ENCODE measurements around the gene SLC24A5.

SLC24A5 gene

GRCh38 chr15:48120745-48121144 is at the start of gene SLC24A5:
SLC24A5 (plus strand) TSS chr15:48120990; CDS start chr15:48121045, 55 bp downstream.
- DNase-seq: no peak

DNA sequence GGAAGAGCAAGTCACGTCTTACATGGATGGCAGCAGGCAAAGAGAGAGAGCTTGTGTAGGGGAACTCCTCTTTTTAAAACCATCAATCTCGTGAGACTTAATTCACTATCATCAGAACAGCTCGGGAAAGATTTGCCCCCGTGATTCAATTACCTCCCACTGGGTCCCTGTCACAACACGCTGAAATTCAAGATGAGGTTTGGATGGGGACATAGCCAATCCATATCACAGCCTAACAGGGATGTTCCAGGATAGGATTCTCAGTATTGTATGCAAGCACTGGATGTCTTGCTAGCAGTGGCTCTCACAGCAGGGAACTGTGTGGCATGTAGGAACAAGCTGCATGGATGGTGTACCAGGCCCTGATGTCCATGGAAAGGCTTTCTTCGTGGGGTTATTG is 47.8 kb upstream of the SLC24A5 start:
- DNase-seq: no peak

DNA sequence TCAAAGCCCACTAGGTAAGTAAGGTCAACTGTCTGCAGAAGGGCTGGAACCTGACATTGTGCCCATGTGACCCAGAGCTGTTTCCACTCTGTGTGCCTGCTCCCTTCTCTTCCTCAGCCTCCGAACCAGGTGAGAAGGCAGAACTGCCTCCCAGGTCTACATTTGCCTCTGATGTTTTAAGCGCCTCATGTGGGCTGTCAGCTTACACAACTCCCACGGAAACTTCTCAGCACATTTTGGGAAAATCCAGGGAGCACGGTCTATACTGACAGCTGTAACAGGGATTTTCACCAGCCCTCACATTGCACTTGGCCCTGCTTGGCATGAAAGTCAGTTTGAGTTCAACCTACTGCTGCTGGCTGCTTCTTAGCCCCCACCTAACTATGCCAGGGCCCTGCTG is 46.9 kb upstream of the SLC24A5 start:
- no peak for DNase-seq

DNA sequence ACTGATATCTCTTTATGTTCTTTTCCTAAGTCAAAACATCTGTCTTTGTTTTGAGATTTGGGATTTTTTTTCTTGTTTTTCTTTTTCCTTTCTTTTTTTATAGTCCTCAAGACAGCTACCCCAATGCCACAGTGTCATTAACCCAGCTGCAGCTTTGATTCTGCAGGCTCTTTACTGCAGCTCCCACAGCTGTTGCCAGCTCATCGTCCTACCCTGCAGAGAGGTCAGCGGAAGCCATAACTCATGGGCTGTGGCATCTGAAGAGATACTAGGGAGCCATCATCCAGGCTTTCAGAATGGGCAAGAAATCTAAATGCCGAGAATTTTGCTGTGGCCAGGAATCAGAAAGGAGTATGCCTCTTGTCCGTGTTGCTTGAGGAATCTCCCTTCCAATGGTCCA is 44.3 kb upstream of the SLC24A5 start:
- DNase-seq: no peak

DNA sequence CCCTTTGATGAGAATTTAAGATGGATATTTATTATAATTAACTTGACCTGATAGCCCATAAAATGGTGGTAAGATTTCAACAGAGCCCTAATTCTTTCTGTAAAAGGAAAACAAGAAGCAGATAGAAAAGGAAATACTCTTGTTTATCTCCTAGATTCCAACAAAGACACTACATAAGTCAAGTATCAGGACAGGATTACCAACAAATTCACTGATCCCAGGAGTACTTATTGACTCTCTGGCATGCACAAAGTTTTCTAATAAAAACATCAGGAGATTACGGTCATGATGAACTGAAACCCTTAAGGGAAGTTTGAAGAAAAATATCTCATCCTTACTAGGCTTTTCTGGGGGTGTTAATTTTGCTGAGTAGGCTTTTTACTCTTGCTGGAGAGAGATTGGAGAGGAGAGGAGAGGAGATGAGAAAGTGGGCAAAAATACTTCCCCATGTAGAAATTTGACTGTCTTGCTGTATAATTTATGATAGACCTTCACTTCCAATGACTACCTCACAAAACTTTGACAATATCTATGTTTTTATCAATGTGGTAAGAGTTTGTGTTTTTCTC is 43.1 kb upstream of the SLC24A5 start:
- DNase-seq: no peak

- DNase-seq: no peak
These were observed 35.8 kb upstream of the SLC24A5 start for GRCh38 chr15:48084759-48085590.

- no peak for DNase-seq
These were observed 35.2 kb upstream of the SLC24A5 start for GRCh38 chr15:48085591-48085930.

- no peak for DNase-seq
These were observed 34.7 kb upstream of the SLC24A5 start for GRCh38 chr15:48086133-48086532.

GRCh38 chr15:48086576-48086975 is 34.2 kb upstream of the SLC24A5 start:
- DNase-seq: no peak

GRCh38 chr15:48087844-48088243 is 32.9 kb upstream of the SLC24A5 start:
- no peak for DNase-seq

DNA sequence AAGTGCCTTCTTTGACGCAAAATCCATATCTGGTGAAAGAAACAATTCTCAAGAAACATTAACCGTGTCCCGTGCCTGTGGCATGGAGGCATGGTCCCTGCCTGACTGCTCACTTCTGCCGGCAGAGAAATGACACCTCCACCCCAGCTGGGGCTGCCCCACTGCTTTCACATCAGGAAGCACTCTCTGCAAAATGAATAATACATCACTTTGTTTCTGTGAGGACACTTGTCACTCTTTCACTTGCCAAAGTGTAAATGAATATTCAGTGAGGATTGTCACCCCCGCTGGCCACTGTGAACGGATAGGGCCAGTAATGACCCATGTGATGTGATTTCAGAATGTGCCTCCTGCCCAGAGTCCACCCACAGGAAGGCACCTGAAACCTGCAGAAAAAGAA is 31.1 kb upstream of the SLC24A5 start:
- no peak for DNase-seq

DNA sequence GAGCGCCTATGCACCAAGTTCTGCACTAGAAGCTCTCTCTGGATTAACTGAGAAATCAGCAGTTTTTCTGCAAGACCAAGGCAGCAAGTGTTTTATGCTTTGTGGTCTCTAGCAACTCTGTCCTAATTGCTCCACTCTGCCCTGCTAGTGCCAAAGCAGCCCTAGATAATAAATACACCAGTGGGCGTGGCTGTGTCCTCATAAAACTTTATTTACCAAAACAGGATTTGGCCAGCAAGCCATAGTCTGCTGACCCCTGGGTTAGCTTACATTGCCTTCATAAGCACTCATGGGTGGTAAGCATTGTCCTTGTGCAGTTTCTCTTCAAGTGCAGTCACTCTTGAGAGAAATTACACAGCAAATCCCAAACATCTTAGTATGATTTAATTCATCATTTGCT is 30.7 kb upstream of the SLC24A5 start:
- DNase-seq: no peak

DNA sequence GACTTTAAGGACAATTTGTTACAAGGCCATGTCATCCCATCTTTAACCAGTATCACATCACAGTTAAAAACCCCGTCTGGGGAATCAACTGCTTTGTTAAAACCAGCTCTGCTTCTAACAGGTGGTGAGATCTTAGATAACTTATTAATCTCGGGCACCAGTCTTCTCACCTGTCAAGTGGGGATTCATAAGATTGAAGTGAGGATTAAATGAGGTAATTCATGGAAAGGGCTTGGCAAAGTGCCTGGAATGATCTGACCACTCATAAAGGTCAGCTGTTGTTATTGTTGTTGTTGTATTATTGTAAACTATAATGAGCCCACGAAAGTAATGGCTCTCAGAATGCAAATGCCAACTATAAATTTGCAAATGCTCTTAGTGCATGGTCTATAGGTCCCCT is 30.1 kb upstream of the SLC24A5 start:
- DNase-seq: no peak

DNA sequence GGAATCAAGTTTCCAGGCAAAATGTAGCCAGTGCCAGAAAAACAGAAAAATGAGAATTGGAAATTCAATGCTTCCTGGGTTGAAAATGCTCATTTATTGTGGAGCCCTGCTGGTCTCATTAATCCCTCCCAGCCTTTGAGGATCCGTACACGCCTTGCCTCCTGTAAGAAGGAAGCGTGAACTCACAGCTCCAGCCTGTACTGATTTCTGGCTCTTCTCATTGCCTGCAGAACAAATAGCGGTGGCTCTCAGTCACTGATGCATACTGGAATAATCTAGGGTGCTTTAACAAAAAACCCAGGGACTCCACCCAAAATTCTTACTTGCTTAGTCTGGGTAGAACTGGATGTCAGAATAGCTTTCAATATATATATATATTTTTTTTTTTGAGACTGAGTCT is 29.3 kb upstream of the SLC24A5 start:
- DNase-seq: no peak

GRCh38 chr15:48096355-48096786 is 24.4 kb upstream of the SLC24A5 start:
- no peak for DNase-seq

DNA sequence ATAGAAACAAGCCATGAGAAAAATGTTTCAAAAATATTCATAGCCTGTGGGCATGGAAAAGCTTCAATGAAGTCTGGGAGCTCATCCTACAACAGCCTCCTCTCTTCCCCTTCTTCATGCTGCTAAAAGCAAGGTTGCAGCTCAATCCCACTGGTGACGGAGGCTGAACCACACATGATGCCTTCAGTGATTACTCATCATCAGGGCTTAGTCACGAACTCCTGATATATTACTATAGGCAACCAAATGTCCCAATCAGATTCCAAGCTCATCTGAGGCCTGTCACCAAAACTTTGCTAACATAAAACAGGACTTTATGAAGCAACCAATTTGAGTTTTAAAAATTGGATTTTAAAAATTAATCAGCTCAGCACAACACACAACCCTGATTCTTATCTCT is 24.0 kb upstream of the SLC24A5 start:
- DNase-seq: no peak

GRCh38 chr15:48097264-48097663 is 23.5 kb upstream of the SLC24A5 start:
- no peak for DNase-seq

DNA sequence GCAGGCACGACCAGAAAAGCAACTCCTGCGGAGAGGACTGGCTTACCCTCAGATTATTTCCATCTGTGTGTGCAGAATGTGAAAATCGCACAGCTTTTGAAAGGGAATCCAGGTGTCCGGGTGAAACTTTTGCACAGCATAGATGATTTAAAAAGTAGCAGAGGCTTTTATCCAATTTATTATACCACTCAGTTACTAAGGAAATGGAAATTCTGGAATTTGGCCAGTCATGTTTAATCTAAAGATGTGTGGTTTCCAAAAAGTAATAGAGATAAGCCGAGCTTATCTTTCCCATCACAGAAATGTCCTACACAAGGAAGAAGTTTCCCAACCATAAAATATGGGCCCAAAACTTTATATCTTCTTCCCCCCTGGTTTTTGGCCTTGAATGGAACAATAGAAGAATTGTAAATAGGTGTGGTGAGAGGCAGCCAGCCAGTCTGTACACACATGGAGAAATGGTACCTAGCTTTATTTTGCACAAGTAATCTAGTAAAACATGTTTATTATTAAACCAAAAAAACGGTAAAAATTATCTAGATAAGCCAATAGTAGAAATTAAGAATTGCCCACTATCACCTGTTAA is 19.3 kb upstream of the SLC24A5 start:
- no peak for DNase-seq

DNA sequence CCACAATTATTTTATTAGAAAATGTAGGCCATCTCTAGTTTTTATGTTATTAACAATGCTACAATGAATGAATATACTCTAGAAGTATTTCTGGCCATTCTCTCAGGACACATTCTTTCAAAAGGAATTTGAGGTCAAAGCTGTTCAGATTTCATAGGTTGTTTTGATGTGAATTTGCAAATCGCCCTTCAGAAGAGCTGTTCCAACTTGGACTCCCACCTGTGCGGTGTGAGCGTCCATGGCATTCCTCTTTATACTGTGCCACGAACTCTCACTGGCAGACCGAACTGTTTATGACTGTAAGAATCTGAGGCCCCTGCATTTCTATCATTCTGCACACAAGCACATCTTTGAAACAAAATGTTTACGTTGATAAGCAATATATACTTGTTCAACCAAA is 18.6 kb upstream of the SLC24A5 start:
- DNase-seq: no peak

DNA sequence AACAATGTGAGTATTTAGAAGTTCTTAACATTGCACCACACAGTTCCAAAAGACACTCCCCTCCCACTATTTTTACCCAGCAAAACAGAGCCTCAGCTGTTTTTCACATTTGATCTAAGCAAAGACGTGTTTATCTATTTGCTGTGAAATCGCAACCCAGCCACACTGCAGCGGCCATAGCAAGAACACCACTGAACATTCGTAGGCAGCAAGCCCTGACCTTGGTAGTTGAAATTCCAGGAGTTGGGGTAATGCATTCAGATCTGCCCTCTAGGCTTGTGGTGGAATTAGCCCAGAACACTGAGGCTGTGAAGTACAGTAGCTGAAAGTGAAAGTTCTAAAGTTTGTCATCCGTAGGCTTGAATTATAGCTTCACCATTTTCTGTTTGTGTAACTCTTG is 17.1 kb upstream of the SLC24A5 start:
- DNase-seq: no peak

DNA sequence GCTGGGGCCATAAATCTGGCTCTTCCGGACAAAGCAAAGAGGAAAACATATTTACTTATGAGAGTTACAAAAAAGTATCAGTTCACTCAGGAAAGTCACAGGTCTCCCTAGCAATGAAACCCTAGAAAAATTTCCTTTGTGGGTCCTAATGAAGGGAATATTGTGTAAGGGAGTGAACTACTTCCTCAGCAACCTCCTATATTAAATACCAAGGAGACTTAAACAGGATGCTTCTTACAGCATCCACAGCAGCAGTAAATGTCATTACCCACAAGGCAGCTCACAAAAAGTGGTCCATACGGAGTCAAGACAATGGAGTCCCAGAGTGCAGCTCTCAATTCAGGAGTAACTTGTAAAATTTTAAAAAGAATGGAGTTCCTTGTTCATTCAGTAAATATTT is 14.9 kb upstream of the SLC24A5 start:
- no peak for DNase-seq

DNA sequence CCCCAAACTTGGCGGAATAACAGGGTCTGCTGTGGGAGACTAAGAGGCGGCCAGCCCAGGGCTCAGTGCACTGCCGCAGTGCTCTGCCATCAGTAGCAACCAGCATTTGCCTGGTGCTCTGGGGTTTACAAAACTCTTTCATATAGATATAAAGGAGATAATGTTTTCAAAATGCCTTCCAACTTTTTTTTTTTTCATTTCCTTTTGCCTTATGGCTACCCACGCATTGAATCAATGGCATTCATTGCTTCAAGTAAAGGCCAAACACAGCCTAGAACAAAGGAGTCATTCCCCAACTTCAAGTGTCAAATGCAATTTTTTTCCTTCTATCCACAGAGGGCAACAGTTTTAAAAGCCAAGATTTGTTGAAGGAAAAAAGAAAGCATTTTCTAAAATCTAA is 11.6 kb upstream of the SLC24A5 start:
- no peak for DNase-seq

DNA sequence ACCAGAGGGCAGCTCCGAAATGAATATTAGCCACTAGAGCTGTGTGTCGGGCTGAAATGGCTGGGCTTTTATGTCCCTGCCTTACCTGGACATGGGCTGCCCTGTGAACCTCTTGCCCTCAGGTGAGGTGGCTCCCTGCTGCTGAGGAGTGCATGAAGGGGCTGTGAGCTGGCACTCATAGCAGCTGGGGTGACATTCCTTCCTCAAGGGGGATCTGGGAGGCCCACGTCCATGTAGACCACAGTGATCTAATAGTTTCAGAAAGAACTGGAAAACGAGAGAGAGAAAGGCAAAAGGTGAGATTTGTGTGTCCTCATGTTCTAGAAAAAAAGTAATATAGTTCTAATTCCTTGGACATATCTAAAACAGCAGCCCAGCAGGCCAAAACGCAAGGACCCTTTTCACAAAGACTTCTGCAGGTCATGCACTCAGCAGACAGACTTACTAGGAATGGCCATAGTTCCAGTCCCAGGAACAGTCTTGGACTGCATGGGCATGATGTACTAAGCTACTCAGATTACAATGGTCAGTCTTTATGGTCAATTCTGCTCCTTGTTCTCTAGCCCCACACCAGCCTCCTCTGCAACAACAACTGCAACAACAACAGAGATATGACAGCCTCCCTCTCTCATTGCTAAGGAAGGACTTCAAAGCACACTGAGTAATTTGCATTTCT is 10.8 kb upstream of the SLC24A5 start:
- no peak for DNase-seq

DNA sequence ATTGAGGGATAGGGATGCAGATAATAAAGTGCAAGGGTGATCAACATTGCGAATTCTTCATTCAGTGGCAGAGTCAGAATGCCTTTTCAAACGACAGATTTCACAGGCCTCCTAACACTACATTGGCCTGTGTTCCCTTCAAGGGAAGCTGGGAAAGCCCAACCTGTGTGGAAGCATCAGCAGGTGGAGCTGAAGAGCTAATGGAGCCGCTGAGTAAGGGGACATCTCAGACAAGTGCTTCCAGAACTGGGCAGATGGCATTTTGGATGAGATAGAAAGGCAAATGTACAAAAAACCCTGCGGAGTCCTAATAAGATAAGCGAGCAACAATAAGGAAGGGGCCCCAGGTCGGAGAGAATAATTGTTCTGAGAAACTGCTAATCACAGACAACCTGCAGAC is 8.5 kb upstream of the SLC24A5 start:
- no peak for DNase-seq

Data from CD4-positive, alpha-beta T cell treated with Interleukin-21 for 1 hour (primary cell).